HG03196 (cell line): ENCODE results near the gene DDX60.
"Not testable (repeated sequence)": the region's sequence is repeated elsewhere in the genome, so short reads cannot be mapped to it uniquely, and the experiment has no call there.

Source experiments
- ATAC-seq: cut with Tn5 transposase; IDR thresholded peaks from one replicate; pipeline ENCODE4 v1.9.1; 2021; ENCODE audit not compliant: unreplicated experiment

Gene DDX60

DNA sequence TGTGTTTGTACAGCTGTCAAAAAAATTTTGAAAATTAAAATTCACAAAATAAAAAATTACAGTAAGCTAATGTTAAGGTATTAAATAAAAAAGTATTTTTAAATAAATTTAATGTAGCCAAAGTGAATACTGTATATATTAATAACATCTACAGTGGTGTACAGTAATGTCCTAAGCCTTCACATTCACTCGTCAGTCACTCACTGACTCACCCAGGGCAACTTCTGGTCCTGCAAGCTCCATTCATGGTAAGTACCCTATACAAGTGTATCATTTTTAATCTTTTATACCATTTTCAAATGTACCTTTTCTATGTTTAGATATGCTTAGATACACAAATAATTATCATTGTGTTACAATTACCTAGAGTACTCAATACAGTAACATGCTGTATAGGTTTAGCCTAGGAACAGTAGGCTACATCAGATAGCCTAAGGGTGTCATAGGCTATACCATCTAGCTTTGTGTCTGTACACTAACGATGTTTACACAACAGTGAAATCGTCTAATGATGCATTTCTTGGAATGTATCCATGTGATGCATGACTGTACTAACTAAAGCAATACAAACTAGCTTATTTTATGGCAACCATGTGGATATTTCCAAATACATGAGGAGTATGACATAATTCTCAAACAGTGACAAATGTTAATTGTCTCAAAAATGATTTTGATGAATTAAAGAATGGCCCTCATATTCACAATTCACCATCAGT, 13.7 kb downstream of the DDX60 start:
- no peak for ATAC-seq

GRCh38 chr4:168303430-168303829, 15.1 kb downstream of the DDX60 start:
- ATAC-seq = not testable (repeated sequence)

- ATAC-seq = peak; percentile 50
These were observed 25.1 kb downstream of the DDX60 start for GRCh38 chr4:168293386-168293975.

GRCh38 chr4:168291242-168291641, 27.3 kb downstream of the DDX60 start:
- no peak for ATAC-seq

GRCh38 chr4:168285850-168286249, 32.7 kb downstream of the DDX60 start:
- ATAC-seq = not testable (repeated sequence)

GRCh38 chr4:168279556-168279955, 39.0 kb downstream of the DDX60 start:
- no peak for ATAC-seq

DNA sequence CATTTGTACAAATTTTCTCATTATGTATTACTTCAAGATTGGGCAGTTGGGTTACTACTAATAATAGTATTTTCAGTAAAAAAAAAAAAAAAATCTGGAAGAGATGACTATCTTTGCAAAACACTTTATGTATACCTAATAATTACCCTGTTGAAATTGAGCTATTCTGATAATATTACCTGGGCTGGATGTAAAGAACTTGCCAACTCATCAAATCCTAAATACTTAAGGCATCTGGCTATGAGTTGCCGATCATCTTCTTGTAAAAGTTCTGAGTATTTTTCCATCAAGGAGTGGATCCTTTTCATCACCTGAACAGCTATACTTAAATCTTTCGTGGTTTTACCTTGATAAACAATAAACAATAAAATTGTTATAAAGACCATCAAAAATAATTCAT, 42.7 kb downstream of the DDX60 start:
- no peak for ATAC-seq

DNA sequence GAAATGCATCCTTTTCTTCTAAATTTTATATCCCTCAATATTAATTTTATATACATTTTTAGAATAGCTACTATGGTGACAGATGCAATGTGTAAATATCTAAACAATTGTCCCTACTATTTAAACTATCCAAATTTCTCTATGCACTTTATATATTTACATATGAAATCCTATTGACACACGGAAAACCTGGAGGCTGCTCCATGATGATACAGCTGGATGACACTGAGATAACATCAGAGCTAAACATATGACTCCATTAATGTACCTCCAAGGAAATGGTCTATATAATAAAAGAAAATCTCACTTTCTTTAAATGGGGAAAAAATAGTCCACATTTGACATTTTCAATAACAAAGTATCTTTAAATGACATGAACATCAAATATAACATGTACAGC, 43.7 kb downstream of the DDX60 start:
- ATAC-seq = no peak

- ATAC-seq = no peak
These were observed 44.7 kb downstream of the DDX60 start for GRCh38 chr4:168273838-168274237.

DNA sequence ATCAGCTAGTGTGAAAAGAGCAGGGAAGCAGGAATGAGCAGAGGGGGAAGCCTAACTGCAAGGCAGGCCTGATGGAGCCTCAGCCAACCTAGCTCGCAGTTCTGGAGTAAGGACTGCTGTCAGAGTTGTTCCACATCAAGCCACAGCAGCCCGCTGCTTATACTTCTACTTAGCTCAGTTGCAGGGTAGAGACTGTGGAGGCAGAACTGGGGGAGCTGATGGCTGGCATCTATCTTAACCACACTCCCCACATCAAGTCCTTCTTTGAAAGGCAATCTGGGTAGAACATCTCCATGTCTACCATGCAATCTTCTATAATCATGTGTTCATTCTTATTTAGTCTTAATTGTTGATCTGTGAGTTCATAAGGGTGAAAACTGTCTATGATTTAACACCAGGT, 46.1 kb downstream of the DDX60 start:
- ATAC-seq = no peak

- ATAC-seq = no peak
These were observed 48.7 kb downstream of the DDX60 start for GRCh38 chr4:168269896-168270295.

- ATAC-seq = no peak
These were observed 53.2 kb downstream of the DDX60 start for GRCh38 chr4:168265327-168265726.

GRCh38 chr4:168264903-168265302, 53.6 kb downstream of the DDX60 start:
- no peak for ATAC-seq

GRCh38 chr4:168263039-168263438, 55.5 kb downstream of the DDX60 start:
- no peak for ATAC-seq

DNA sequence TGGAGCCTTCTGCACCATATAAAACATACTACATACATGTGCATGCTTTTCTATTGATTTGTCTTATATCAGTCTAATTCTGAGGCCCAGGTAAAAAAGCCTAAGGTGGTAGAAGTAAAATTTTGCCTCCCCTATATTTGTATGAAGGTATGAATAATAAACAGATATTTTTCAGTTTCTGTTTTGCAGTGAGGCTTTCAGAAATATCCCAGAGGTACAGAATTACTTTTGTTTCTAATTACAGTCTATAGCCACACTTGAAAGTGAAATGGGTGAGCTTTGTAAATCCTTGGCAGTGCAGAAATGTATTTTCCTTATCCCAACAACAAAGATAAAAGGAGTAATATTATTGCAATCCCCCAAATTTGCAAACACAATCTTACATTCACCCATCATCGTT, 59.5 kb downstream of the DDX60 start:
- ATAC-seq = peak; percentile 67

DNA sequence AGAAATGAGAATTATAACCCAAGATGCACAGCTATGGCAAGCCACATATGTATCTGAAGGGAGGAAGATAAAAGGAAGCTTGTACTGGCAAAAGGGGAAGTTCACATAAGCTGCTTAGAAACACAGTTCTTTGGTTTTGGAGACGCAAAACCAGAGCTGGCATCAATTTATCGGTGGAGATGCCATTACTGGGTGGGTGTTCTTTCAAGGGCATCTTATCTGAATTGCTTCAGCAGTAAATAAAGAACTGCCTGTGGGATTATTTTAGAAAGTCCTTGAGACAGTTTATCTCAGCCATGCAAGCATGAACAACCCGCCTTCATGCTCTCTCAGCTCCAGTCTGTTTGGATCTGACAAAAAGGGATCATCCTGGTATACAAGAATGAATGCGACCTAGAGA, 60.8 kb downstream of the DDX60 start:
- ATAC-seq = no peak

DNA sequence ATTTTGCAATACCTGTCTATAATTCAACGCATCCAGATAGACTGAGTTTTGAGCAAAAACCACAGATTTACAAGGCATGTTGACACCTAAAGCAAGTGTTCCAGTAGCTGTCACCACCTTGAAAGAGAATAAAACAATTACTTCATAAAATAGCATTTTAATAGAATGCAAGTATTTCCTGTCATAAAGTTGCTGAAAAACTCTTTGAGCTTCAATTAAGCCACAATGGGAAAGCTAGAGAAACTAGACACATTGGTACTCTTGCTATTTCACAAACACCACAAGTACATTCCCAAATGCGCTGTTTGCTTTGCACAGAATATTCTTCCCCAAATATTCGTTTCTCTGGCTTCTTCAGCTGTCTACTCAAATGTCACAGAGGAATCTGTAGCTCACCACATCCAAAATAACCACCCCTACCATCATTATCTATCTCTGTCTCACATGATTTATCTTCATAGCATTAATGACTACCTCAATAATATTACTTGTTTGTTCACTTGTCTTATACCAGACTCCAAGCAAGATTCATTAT, 70.3 kb downstream of the DDX60 start:
- no peak for ATAC-seq

GRCh38 chr4:168247603-168248002, 70.9 kb downstream of the DDX60 start:
- no peak for ATAC-seq

DNA sequence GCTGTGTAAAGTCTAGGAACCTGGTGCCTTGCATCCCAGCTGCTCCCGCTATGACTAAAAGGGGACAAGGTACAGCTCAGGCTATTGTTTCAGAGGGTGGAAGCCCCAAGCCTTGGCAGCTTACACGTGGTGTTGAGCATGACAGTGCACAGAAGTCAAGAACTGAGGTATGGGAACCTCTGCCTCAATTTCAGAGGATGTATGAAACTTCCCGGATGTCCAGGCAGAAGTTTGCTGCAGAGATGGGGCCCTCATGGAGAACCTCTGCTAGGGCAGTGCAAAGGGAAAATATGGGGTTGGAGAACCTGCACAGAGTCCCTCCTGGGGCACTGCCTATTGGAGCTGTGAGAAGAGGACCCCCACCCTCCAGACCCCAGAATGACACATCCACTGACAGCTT, 76.6 kb downstream of the DDX60 start:
- ATAC-seq = no peak

GRCh38 chr4:168240821-168241220, 77.7 kb downstream of the DDX60 start:
- no peak for ATAC-seq

DNA sequence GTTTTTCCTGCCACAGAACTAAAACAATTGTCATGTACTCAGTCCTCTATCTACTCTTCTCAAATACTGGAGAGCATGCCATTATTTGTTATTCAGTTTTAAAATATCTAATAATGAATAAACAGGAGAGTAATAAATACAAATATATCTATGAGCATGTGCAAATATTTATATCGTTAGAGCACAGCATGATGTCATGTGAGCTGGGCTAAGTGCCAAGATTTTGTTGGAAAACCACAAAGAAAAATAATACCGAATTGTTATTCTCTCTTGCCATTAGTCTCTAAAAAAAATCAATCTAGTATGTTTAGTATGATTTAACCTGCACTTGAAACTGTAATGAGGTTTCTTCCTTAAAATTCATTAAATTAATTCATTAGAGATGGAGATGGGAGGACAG, 97.3 kb downstream of the DDX60 start:
- ATAC-seq = no peak

DNA sequence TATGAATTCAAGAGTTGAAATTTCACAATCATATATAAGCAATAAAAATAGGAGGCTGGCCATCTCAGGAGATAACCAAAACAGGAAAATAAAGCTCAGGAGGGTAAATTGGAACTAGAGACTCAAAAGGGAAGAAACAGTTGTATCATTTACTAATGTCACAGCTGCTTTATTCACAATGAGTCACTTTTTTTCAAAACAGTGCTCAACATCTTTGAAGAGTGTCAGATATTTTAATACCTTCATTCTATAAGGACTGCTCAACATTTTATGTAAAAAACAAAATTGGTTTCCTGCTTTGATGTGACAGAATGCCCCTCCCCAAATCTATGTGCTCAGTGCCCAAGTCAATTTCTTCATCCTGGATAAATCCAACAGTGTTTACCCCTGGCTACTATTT, 97.7 kb downstream of the DDX60 start:
- ATAC-seq = no peak

- no peak for ATAC-seq
These were observed 99.9 kb downstream of the DDX60 start for GRCh38 chr4:168218645-168219044.
